ENCODE results near the gene TBX3. TPM values are rescaled to one million over a fixed set of nuclear protein-coding genes. Genes with fewer than 3 reads are reported as not detected.

The TBX3 gene
- total RNA-seq, 2 donors from 2014 or later: 4.2 to 7.6 TPM

GRCh38 chr12:114623737-114624136 lies 60.2 kb downstream of the TBX3 start:
- Histone ChIP-seq H3K27me3 (no peaks in the 10 kb centered on the region), H3K4me1 (no peaks in the 10 kb centered on the region), H3K4me3 (no peak overlapping the region), H3K27ac (no peak overlapping the region), H3K9me3 (no peaks in the 10 kb centered on the region), H3K36me3 (replicated peaks in 1 of 2; ENCODE audit: insufficient read depth in 1 of 2, low read depth in 2 of 2) (no peaks in the 10 kb centered on the region)
- DNase-seq: no peak
- ATAC-seq: no peak
- TF ChIP-seq POLR2A (IDR thresholded peaks at IDR 0.05) (no peak), CTCF (IDR thresholded peaks at IDR 0.05) (no peak)
- intact Hi-C loops (cut with DNase I): no loop called here

Small RNA genes lying within 50 kb of the gene (small RNA-seq; reads per million reads assigned to genes)
- not detected for gene RF00019
